H1 (cell line): ENCODE results near the gene DPP3. TPM values are rescaled to one million over a fixed set of nuclear protein-coding genes. Genes with fewer than 3 reads are reported as not detected.

Source experiments
- CTCF ChIA-PET: fragments of 300-600 bp; sonication (Branson Sonifier 250); formaldehyde crosslinking; loops from one replicate; lab custom pipeline; 2021; ENCODE audit not compliant: partially characterized antibody; lab: Charles Lee
- POLR2A ChIA-PET: fragments of 300-600 bp; sonication (Branson Sonifier 250); formaldehyde crosslinking; loops from one replicate; lab custom pipeline; 2021; ENCODE audit warnings: inconsistent platforms; ENCODE audit not compliant: partially characterized antibody; lab: Charles Lee
- DNase-seq, 2 experiments: peaks; one replicate each; pipeline versions ENCODE4 v3.0.0 to v3.0.0-alpha.2; 2010 to 2022; ENCODE audit warnings: low spot score in 2 of 2, low read depth in 1 of 2, mixed read lengths in 1 of 2
- FAIRE-seq: peaks from 2 replicates; lab custom pipeline; 2011; peaks lifted over from hg19 to GRCh38; lab: Jason Lieb, UNC
- H2AFZ ChIP-seq: 2 replicates; pipeline ENCODE4 v1.8.1; 2012; ENCODE audit warnings: low read length, inconsistent platforms
- H2AK5ac ChIP-seq: 2 replicates; pipeline ENCODE4 v1.6.1; 2013; ENCODE audit warnings: low read depth, low read length
- H2BK120ac ChIP-seq: replicated peaks from 2 replicates; pipeline ENCODE3; 2013; ENCODE audit warnings: low read depth, low read length, inconsistent platforms
- H2BK12ac ChIP-seq: 2 replicates; pipeline ENCODE4 v1.6.1; 2013; ENCODE audit warnings: low read depth, low read length
- H2BK15ac ChIP-seq: 2 replicates; pipeline ENCODE4 v1.6.1; 2013; ENCODE audit warnings: low read length
- H2BK20ac ChIP-seq: 2 replicates; pipeline ENCODE4 v1.6.1; 2013; ENCODE audit warnings: low read length
- H2BK5ac ChIP-seq: 2 replicates; pipeline ENCODE4 v1.6.1; 2013; ENCODE audit warnings: low read depth, low read length
- H3K14ac ChIP-seq: 2 replicates; pipeline ENCODE4 v1.6.1; 2013; ENCODE audit warnings: inconsistent platforms; ENCODE audit not compliant: insufficient read length
- H3K18ac ChIP-seq: 2 replicates; pipeline ENCODE4 v1.6.1; 2013; ENCODE audit warnings: low read length; ENCODE audit errors: extremely low read depth
- H3K23ac ChIP-seq: 2 replicates; pipeline ENCODE4 v1.6.1; 2013; ENCODE audit warnings: inconsistent platforms; ENCODE audit not compliant: insufficient read length
- H3K23me2 ChIP-seq: 2 replicates; pipeline ENCODE4 v1.6.1; 2013; ENCODE audit warnings: low read depth, low read length
- H3K27ac ChIP-seq: 2 replicates; pipeline ENCODE4 v1.6.1; 2011; ENCODE audit warnings: low read depth, low read length, inconsistent platforms
- H3K27me3 ChIP-seq, 4 experiments: replicated peaks in 1 of 4; 1 replicate in 1 of 4; 2 replicates in 3 of 4; pipeline versions ENCODE4 v1.6.1 to v1.8.1; 2011 to 2013; ENCODE audit warnings: low read length in 3 of 4, mild to moderate bottlenecking in 3 of 4, inconsistent platforms in 2 of 4, mixed read lengths in 2 of 4, moderate library complexity in 1 of 4; ENCODE audit not compliant: control insufficient read depth in 3 of 4, insufficient read depth in 3 of 4; ENCODE audit errors: extremely low read depth in 1 of 4
- H3K36me3 ChIP-seq, 4 experiments: 2 replicates each; pipeline versions ENCODE4 v1.6.1 to v1.8.1; 2011 to 2013; ENCODE audit warnings: mild to moderate bottlenecking in 4 of 4, low read length in 3 of 4, moderate library complexity in 2 of 4, control low read depth in 1 of 4, inconsistent platforms in 1 of 4; ENCODE audit not compliant: insufficient read depth in 4 of 4, control insufficient read depth in 2 of 4
- H3K4ac ChIP-seq: replicated peaks from 2 replicates; pipeline ENCODE3; 2013; ENCODE audit warnings: low read length, low read depth, mixed read lengths, inconsistent platforms; ENCODE audit not compliant: insufficient read length
- H3K4me1 ChIP-seq, 4 experiments: replicated peaks in 1 of 4; 1 replicate in 1 of 4; 2 replicates in 3 of 4; pipeline versions ENCODE4 v1.6.1 to v1.8.1; 2011 to 2013; ENCODE audit warnings: low read length in 3 of 4, inconsistent platforms in 2 of 4, mixed read lengths in 1 of 4; ENCODE audit not compliant: insufficient read depth in 4 of 4, control insufficient read depth in 3 of 4
- H3K4me2 ChIP-seq, 2 experiments: 2 replicates each; pipeline versions ENCODE4 v1.6.1 to v1.8.1; 2011 to 2013; ENCODE audit warnings: low read depth in 2 of 2, low read length in 2 of 2, control low read depth in 1 of 2, inconsistent platforms in 1 of 2, mild to moderate bottlenecking in 1 of 2; ENCODE audit not compliant: insufficient read depth in 1 of 2
- H3K4me3 ChIP-seq, 4 experiments: fragments of 200-600, 300-600 bp in 1 of 4; sonication (generic), shearing (Covaris generic), sonication (Bioruptor Twin) in 1 of 4; 2 replicates each; pipeline versions ENCODE4 v1.5.1 to v1.8.1; 2011 to 2016; ENCODE audit warnings: low read length in 4 of 4, low read depth in 3 of 4, control low read depth in 2 of 4, inconsistent platforms in 2 of 4, mild to moderate bottlenecking in 2 of 4, mixed read lengths in 1 of 4, moderate library complexity in 1 of 4; ENCODE audit not compliant: insufficient read depth in 2 of 4; ENCODE audit errors: extremely low read depth in 1 of 4
- H3K56ac ChIP-seq: replicated peaks from 2 replicates; pipeline ENCODE3; 2013; ENCODE audit warnings: low read depth, mild to moderate bottlenecking, mixed read lengths, low read length, inconsistent platforms; ENCODE audit not compliant: insufficient read length
- H3K79me1 ChIP-seq: 2 replicates; pipeline ENCODE4 v1.6.1; 2013; ENCODE audit warnings: low read depth, low read length, control low read depth
- H3K79me2 ChIP-seq, 2 experiments: 2 replicates each; pipeline versions ENCODE4 v1.6.1 to v1.8.1; 2012 to 2013; ENCODE audit warnings: low read length in 2 of 2, mild to moderate bottlenecking in 2 of 2, inconsistent platforms in 1 of 2; ENCODE audit not compliant: insufficient read depth in 2 of 2, control insufficient read depth in 1 of 2
- H3K9ac ChIP-seq, 4 experiments: replicated peaks in 1 of 4; 1 replicate in 1 of 4; 2 replicates in 3 of 4; pipeline versions ENCODE4 v1.6.1 to v1.8.1; 2011 to 2013; ENCODE audit warnings: low read depth in 3 of 4, low read length in 3 of 4, control low read depth in 2 of 4, mild to moderate bottlenecking in 2 of 4, moderate library complexity in 2 of 4, inconsistent platforms in 1 of 4; ENCODE audit errors: extremely low read depth in 1 of 4
- H3K9me3 ChIP-seq, 2 experiments: 2 replicates each; pipeline versions ENCODE4 v1.6.1 to v1.8.1; 2012 to 2013; ENCODE audit warnings: mild to moderate bottlenecking in 2 of 2, moderate library complexity in 2 of 2, control low read depth in 1 of 2, inconsistent platforms in 1 of 2, low read depth in 1 of 2, low read length in 1 of 2, mixed read lengths in 1 of 2; ENCODE audit not compliant: insufficient read depth in 2 of 2
- H4K20me1 ChIP-seq, 2 experiments: replicated peaks in 1 of 2; 2 replicates each; pipeline versions ENCODE3 to v1.8.1; 2011 to 2013; ENCODE audit warnings: inconsistent platforms in 2 of 2, low read length in 2 of 2, mild to moderate bottlenecking in 1 of 2; ENCODE audit not compliant: insufficient read depth in 2 of 2, control insufficient read depth in 1 of 2
- H4K5ac ChIP-seq: 2 replicates; pipeline ENCODE4 v1.6.1; 2013; ENCODE audit warnings: low read length, low read depth, mixed read lengths, inconsistent platforms; ENCODE audit not compliant: insufficient read length
- H4K8ac ChIP-seq: 2 replicates; pipeline ENCODE4 v1.8.0; 2013; ENCODE audit warnings: mild to moderate bottlenecking, moderate library complexity, low read length, inconsistent platforms; ENCODE audit not compliant: insufficient read depth; ENCODE audit errors: extremely low read depth
- H4K91ac ChIP-seq: replicated peaks from 2 replicates; pipeline ENCODE3; 2013; ENCODE audit warnings: low read length, mixed read lengths, inconsistent platforms; ENCODE audit not compliant: insufficient read length
- CHD2 ChIP-seq: IDR thresholded peaks from 2 replicates; pipeline ENCODE4 v1.6.1; 2012; ENCODE audit warnings: low read length, improper control_type of control experiment
- FOSL1 ChIP-seq: IDR thresholded peaks from 2 replicates; pipeline ENCODE4 v1.6.1; 2011; ENCODE audit warnings: mild to moderate bottlenecking, low read depth, low read length, moderate library complexity; ENCODE audit not compliant: insufficient read depth
- HDAC6 ChIP-seq: IDR thresholded peaks from one replicate; pipeline ENCODE4 v1.7.1; 2012; ENCODE audit warnings: low read depth, mild to moderate bottlenecking, inconsistent platforms, low read length, moderate library complexity
- MAFK ChIP-seq: IDR thresholded peaks from 2 replicates; pipeline ENCODE4 v1.6.1; 2012; ENCODE audit warnings: low read depth, mild to moderate bottlenecking, improper control_type of control experiment, low read length
- PHF8 ChIP-seq: fragments of 200-600 bp; sonication (generic); conservative IDR thresholded peaks from 2 replicates; pipeline ENCODE4 v1.7.1; 2012; ENCODE audit warnings: low read depth, mild to moderate bottlenecking, inconsistent platforms, low read length, moderate library complexity
- POU5F1 ChIP-seq: IDR thresholded peaks from 2 replicates; pipeline ENCODE4 v1.6.1; 2011; ENCODE audit warnings: low read depth, mild to moderate bottlenecking, low read length, moderate library complexity
- RXRA ChIP-seq: IDR thresholded peaks from 2 replicates; pipeline ENCODE4 v1.6.1; 2011; ENCODE audit warnings: low read depth, mild to moderate bottlenecking, low read length, moderate library complexity; ENCODE audit not compliant: insufficient read depth
- SIN3A ChIP-seq, 2 experiments: IDR thresholded peaks in 1 of 2; conservative IDR thresholded peaks in 1 of 2; 2 replicates each; pipeline ENCODE4 v1.6.1; 2011 to 2012; ENCODE audit warnings: low read length in 2 of 2, improper control_type of control experiment in 1 of 2, low read depth in 1 of 2, mild to moderate bottlenecking in 1 of 2
- SIX5 ChIP-seq: IDR thresholded peaks from 2 replicates; pipeline ENCODE4 v1.6.1; 2011; ENCODE audit warnings: mild to moderate bottlenecking, low read depth, low read length
- USF2 ChIP-seq: IDR thresholded peaks from 2 replicates; pipeline ENCODE4 v1.6.1; 2011; ENCODE audit warnings: low read length, improper control_type of control experiment
- WGBS, 2 experiments: shearing (Covaris generic) in 1 of 2; methylation state at CpG; one replicate each; pipeline versions ENCODE4 v1.1.6 to v1.1.7; 2013 to 2015; ENCODE audit warnings: low lambda C conversion rate in 2 of 2, mixed read lengths in 2 of 2, inconsistent platforms in 1 of 2, low coverage in 1 of 2, missing lambda C conversion rate in 1 of 2; ENCODE audit not compliant: insufficient replicate concordance in 2 of 2, insufficient coverage in 1 of 2, insufficient read length in 1 of 2; ENCODE audit errors: extremely low coverage in 1 of 2, missing lambda C conversion rate in 1 of 2; 5-methylcytosine and 5-hydroxymethylcytosine counted together
- polyA plus RNA-seq, 7 experiments: library from polyadenylated mRNA; depleted of rRNA in 3 of 7; stranded (reverse) in 5 of 7; unstranded in 2 of 7; fragments of >200 nt in 5 of 7; fragments of 200-250 nt in 2 of 7; gene quantifications; 1 replicate in 5 of 7; 2 replicates in 1 of 7; 4 replicates in 1 of 7; pipeline versions ENCODE4 v1.2.1 to v1.2.3, GENCODE V29; 2011 to 2013; ENCODE audit warnings: missing spikeins in 2 of 7, mixed read lengths in 2 of 7
- total RNA-seq: library from RNA; stranded (reverse); fragmentation: NEBNext Ultra II Directional; extraction: Animal tissue kit (Norgen Biotek cat#: 25700); gene quantifications from 2 replicates; pipeline ENCODE4 v1.2.1, GENCODE V29; 2021
- TF ChIP-seq, protein P1 (sequence below): IDR thresholded peaks from 2 replicates; pipeline ENCODE4 v1.6.1; 2012; ENCODE audit warnings: inconsistent platforms

DPP3 gene
- total and polyA plus RNA-seq, 2 of the 8 experiments (the other 6 are each of a cell fraction or from before 2014, with no cell fraction given) = 75.1 to 82.7 TPM

DNA sequence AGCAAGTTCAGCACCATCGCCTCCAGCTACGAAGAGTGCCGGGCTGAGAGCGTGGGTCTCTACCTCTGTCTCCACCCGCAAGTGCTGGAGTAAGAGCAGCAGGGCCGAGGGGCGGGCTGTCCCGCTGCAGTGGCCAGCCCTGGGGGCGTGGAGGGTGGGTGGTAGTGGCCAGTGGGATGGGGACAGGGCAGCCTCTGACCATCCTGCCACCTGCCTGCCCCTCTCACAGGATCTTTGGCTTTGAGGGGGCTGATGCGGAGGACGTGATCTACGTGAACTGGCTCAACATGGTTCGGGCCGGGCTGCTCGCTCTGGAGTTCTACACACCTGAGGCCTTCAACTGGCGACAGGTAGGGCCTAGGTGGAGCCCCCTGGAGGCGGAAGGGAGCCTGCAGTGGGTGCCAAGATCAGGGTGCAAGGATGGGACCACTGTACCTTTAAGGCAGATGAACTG is 15.2 kb downstream of the DPP3 start:
- H3K79me2 ChIP-seq = no peaks in the 10 kb centered on the region
- FAIRE-seq = no peak
- H3K79me1 ChIP-seq = no peaks in the 10 kb centered on the region
- H2BK20ac ChIP-seq = no peak overlapping the region
- H3K36me3 ChIP-seq = peaks cover 6 to 22% (median 11%) of the 10 kb centered on the region in 4 experiments
- H3K14ac ChIP-seq = no peak overlapping the region
- no peak overlapping the region for H4K91ac ChIP-seq
- no peak overlapping the region for H4K5ac ChIP-seq
- no peaks in the 10 kb centered on the region for H3K27me3 ChIP-seq
- no peak overlapping the region for H3K56ac ChIP-seq
- H2BK120ac ChIP-seq = no peak overlapping the region
- H3K4ac ChIP-seq = no peak overlapping the region
- no peak overlapping the region for H2AK5ac ChIP-seq
- no peak overlapping the region for H2BK5ac ChIP-seq
- ChIA-PET POLR2A (interaction anchor here (0.9 to 1.1 kb wide), 3 partner anchors 15 to 118 kb away, joined by 3 to 4 read pairs (median 4); partner anchors contain the start of gene DPP3), CTCF (interaction anchor here (0.5 to 3.3 kb wide), 17 partner anchors 9 to 343 kb away, joined by 3 to 18 read pairs (median 4); partner anchors contain the start of genes MRPL11 and RBM4B)
- peak overlapping the region; percentile 19; the same call in 1 of the 2 replicates for H3K18ac ChIP-seq
- H3K4me3 ChIP-seq = no peak overlapping the region
- H3K9ac ChIP-seq = no peak overlapping the region
- no peak overlapping the region for H2BK15ac ChIP-seq
- no peak overlapping the region for H2BK12ac ChIP-seq
- H4K8ac ChIP-seq = no peak overlapping the region
- peaks cover 0 to 2% of the 10 kb centered on the region in 2 experiments for H4K20me1 ChIP-seq
- no peaks in the 10 kb centered on the region for H3K23me2 ChIP-seq
- no peak overlapping the region for H2AFZ ChIP-seq
- H3K23ac ChIP-seq = no peak overlapping the region
- H3K9me3 ChIP-seq = no peaks in the 10 kb centered on the region
- H3K27ac ChIP-seq = no peak overlapping the region
- 93% methylated on average over 17 of the region's 17 CpGs; no CpG with 5 or more reads in 1 of the 2 experiments for WGBS, 2 experiments
- peak in 1 of 2 experiments; percentile 85 for DNase-seq
- no peak overlapping the region for H3K4me2 ChIP-seq
- peaks cover 0 to 12% (median 5%) of the 10 kb centered on the region in 4 experiments; a peak in 4 of 7 replicates for H3K4me1 ChIP-seq
- no peak for TF ChIP-seq POU5F1
- TF ChIP-seq CHD2 = no peak
- no peak for TF ChIP-seq FOSL1
- TF ChIP-seq USF2 = no peak
- TF ChIP-seq, protein P1, sequence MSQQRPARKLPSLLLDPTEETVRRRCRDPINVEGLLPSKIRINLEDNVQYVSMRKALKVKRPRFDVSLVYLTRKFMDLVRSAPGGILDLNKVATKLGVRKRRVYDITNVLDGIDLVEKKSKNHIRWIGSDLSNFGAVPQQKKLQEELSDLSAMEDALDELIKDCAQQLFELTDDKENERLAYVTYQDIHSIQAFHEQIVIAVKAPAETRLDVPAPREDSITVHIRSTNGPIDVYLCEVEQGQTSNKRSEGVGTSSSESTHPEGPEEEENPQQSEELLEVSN = no peak
- TF ChIP-seq PHF8 = no peak
- no peak for TF ChIP-seq RXRA
- TF ChIP-seq SIX5 = no peak
- TF ChIP-seq SIN3A (conservative IDR thresholded peaks at IDR 0.05 in 1 of 2, IDR thresholded peaks at IDR 0.05 in 1 of 2; ENCODE audit: low read depth in 1 of 2, low read length in 2 of 2) = 0 out of 4 replicates have a peak, but pooled peaks of 1 of the 2 experiments have one; percentile 24
- TF ChIP-seq MAFK = no peak
- TF ChIP-seq HDAC6 = no peak
